NCI-H524 treated with DMSO at 0.1 percent for 48 hours (cell line): ENCODE measurements around the gene RRBP1.

ENCODE experiments used
- DNase-seq: peaks from one replicate; lab custom pipeline; 2025; lab: John Stamatoyannopoulos, UW

RRBP1 gene

DNA sequence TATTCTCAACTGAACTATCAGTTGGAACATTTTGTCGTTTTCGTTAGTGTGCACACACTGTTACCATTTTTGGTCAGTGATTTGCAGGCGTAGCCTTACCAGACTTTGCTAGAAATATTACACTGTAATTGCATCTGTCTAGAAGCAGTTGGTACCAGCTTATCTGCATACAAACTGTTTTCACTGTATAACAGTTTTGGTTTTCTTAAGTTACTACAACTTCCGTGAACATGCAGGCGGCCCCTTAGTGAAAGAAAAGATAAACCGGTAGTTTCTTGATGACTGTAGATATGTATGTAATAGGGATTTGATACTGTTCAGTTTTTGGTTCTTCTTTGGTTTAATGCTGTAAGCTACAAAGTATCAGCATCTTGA lies 110.9 kb downstream of the RRBP1 start:
- DNase-seq, result no peak

GRCh38 chr20:17570347-17571152 lies 111.5 kb downstream of the RRBP1 start:
- DNase-seq, result no peak

- peak; percentile 63 for DNase-seq
Observed at GRCh38 chr20:17569616-17570346, 112.3 kb downstream of the RRBP1 start, which contains the start of gene DSTN. DSTN (plus strand) TSS chr20:17570075; CDS start chr20:17570209, 134 bp downstream.

- no peak for DNase-seq
Observed at GRCh38 chr20:17568972-17569521, 113.0 kb downstream of the RRBP1 start.

DNA sequence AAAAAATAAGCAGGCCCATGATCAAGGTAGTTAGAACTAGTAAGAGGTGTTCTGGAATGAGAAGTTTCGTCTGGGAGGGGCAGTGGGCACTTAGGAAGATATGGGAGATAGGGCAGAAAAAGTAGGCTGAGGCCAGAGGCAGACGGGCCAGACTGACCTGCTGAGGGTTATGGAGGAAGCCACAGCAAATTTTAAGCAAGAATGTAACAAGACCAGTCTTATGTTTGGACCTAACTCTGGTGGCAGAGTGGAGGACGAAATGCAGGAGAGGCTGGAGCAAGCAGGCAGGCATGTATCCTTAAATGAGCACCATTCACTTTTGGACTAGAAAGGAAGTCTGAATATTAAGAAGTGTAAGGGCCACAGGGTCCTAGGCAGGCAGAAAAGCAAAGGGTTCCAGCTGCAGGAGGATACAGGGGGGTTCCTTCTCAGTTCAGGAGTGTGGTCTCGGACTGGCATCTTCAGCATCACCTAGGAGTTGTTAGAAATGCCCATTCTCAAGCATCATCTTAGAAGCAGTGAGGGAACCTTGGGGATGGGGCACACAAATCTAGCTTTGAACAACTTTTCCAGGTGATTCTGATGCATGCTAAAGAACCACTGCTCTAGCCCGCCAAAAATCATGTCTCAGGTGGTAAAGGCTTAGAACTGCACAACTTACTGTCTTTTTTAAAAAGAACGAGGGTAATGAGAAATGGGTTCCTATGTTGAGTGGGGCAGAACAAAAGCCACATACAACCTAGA lies 113.8 kb downstream of the RRBP1 start:
- DNase-seq, result no peak

- no peak for DNase-seq
Observed at GRCh38 chr20:17566345-17566744, 115.7 kb downstream of the RRBP1 start.

DNA sequence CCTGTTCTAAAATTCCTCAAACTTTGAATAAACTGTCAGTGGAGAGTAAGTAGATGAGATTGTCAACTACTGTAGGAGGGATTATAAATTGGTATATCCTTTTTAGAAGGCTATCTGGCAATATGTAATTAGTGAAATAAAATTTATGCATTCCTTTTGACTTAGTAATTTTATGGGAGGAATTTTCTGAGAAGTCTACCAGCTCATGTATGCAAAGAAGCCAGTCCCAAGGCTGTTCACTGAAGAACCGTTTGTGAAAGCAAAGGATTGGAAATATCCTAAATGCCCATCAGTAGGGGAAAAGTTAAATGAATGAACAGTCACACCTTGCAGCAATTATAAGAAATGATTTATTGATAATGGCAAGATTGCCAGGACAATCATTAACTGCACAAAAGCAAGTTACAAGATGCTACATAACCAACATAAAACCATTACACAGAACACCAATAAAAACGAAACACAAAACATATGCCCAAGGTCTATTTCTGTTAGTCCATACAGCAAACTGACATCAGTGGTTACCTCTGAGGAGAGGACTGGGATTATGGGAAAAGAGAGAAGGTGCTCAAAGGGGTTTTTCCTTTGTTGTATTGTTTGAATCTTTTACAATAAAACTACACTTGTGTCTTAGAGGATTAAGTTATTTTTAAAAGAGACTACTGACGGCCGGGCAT lies 116.7 kb downstream of the RRBP1 start:
- no peak for DNase-seq
